ENCODE measurements around the gene FGD4. TPM values are rescaled to one million over a fixed set of nuclear protein-coding genes. Genes with fewer than 3 reads are reported as not detected.

The FGD4 gene
- total RNA-seq, 4 donors from 2014 or later, result 32.5 to 51.4 (median 38.8) TPM

DNA sequence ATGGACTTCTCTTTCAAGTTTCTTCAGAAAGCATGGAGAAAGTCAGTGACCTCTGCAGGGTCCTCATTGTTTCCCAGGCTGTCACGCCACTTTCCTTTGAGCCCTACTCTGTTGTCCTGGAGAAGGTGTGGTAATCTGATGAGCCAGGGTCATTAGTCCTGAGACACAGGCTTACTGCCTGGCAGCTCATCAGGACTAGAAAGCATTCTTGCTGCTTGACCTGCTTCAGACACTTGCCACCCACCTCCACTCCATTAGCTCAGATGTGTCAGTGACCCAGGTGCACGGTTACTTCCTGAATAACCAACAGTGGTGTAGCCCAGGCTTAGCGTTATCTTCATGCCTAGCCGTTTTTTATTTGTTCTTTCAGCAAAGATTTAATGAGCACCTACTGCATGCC, 93.9 kb downstream of the FGD4 start:
- no peak overlapping the region for H3K4me3 ChIP-seq (replicated peaks in 1 of 3)
- H3K36me3 ChIP-seq, result no peaks in the 10 kb centered on the region
- no peak overlapping the region for H3K27ac ChIP-seq
- intact Hi-C loops (cut with DNase I), result no loop called here
- TF ChIP-seq POLR2A (IDR thresholded peaks at IDR 0.05), result no peak
- TF ChIP-seq, protein P1, sequence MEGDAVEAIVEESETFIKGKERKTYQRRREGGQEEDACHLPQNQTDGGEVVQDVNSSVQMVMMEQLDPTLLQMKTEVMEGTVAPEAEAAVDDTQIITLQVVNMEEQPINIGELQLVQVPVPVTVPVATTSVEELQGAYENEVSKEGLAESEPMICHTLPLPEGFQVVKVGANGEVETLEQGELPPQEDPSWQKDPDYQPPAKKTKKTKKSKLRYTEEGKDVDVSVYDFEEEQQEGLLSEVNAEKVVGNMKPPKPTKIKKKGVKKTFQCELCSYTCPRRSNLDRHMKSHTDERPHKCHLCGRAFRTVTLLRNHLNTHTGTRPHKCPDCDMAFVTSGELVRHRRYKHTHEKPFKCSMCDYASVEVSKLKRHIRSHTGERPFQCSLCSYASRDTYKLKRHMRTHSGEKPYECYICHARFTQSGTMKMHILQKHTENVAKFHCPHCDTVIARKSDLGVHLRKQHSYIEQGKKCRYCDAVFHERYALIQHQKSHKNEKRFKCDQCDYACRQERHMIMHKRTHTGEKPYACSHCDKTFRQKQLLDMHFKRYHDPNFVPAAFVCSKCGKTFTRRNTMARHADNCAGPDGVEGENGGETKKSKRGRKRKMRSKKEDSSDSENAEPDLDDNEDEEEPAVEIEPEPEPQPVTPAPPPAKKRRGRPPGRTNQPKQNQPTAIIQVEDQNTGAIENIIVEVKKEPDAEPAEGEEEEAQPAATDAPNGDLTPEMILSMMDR (IDR thresholded peaks at IDR 0.05), result no peak
- WGBS, 2 donors, result 64 to 71% methylated on average over 4 of the region's 4 CpGs
- H3K27me3 ChIP-seq, result no peaks in the 10 kb centered on the region
- peaks cover 10 to 20% of the 10 kb centered on the region in 2 donors for H3K4me1 ChIP-seq
- peak in 1 of 2 donors; percentile 6 for DNase-seq
- H3K9me3 ChIP-seq, result no peaks in the 10 kb centered on the region

DNA sequence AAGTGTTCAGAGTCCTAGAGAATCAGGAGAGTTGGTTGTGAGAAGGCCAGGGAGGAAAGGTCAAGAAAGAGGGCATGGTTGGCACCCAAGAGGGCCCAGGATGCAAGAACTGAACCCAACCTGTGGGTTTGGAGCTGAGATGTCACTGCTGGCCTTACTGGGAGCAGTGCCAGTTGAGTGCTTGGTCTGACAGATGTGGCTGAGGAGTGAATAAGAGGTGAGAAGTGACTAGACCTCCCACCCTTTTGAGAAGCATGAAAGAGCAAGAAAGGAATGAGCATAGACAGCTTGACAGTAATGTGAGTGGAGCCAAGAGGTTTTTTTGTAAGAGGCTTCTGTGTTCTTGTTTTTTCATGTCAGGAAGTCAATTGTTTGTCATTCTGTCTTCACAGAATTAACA, 95.3 kb downstream of the FGD4 start:
- Histone ChIP-seq H3K36me3 (no peaks in the 10 kb centered on the region), H3K27ac (no peak overlapping the region), H3K27me3 (no peaks in the 10 kb centered on the region), H3K9me3 (no peaks in the 10 kb centered on the region), H3K4me3 (replicated peaks in 1 of 3) (no peak overlapping the region), H3K4me1 (peaks cover 10 to 22% of the 10 kb centered on the region in 2 donors)
- intact Hi-C loops (cut with DNase I), result no loop called here
- TF ChIP-seq POLR2A (IDR thresholded peaks at IDR 0.05), result no peak
- TF ChIP-seq, protein P1 (IDR thresholded peaks at IDR 0.05), result no peak
- no peak for DNase-seq

DNA sequence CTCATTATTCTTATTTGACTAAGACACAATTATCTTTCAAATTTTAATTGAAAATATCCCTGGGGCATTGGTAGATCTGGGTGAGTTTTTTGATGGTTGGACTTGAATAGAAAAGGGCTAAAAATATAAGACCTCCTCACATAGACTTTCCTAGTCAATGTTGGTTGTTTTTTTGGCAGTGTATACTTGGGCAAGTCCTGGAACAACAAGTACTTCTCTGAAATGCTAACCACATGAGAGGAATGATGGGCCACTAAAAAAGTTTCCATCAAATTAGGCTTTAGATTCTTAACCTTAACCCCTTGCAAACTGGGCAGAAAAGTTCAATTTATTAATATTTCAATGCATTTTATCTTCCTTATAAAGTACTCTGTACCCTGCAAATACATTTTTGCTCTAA, 97.6 kb downstream of the FGD4 start:
- Histone ChIP-seq H3K4me3 (replicated peaks in 1 of 3) (no peak overlapping the region), H3K27me3 (no peaks in the 10 kb centered on the region), H3K36me3 (no peaks in the 10 kb centered on the region), H3K4me1 (peaks cover 17 to 31% of the 10 kb centered on the region in 2 donors), H3K27ac (peak overlapping the region in 1 of 3 donors; percentile 11), H3K9me3 (no peaks in the 10 kb centered on the region)
- intact Hi-C loops (cut with DNase I), result no loop called here
- DNase-seq, result no peak
- TF ChIP-seq, protein P1 (IDR thresholded peaks at IDR 0.05), result no peak
- TF ChIP-seq POLR2A (IDR thresholded peaks at IDR 0.05), result no peak

DNA sequence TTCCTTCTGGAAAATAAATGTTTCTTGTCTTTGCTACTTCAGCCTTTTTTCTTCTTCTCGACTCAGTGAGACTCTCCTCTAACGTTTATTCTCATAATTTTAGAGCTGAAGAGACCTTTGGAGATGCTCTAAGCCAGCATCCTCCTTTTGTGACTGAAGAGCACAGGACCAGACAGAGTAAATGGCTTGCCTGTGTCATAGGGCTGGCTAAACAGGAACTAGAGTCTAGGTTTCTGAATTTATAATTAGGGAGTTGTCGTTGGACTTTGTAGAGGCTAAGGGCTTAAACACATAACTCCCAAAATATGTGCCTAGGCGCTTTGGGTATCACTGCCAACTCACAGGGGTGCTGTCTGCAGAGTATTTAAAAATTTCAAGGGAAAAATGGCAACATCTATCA, 98.5 kb downstream of the FGD4 start:
- DNase-seq, result no peak
- peaks cover 26 to 40% of the 10 kb centered on the region in 2 donors for H3K4me1 ChIP-seq

DNA sequence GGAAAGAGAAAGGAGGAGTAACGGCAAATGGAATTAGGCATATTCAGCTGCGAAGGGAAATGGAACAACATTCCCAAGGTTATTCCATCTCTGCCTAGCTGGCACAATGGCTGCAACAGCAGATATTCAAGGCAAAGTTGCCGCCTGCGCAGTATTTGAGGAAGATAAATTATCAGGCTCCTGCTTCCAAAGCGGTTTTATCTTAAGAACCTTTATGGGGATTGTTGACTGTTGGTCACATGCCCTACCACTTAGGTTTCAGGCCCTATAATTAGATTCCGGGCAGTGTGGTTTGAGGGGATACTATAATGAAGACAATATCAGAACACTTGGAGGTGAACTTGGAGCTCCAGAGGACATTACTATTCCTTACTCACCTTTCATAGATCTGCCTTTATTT, 99.7 kb downstream of the FGD4 start:
- intact Hi-C loops (cut with DNase I), result no loop called here
- DNase-seq, result no peak
- H3K4me1 ChIP-seq, result peaks cover 33 to 47% of the 10 kb centered on the region in 2 donors

More for the DNA sequence above, 98.5 kb downstream of the FGD4 start:
- Histone ChIP-seq H3K9me3 (no peaks in the 10 kb centered on the region), H3K27me3 (no peaks in the 10 kb centered on the region), H3K27ac (no peak overlapping the region), H3K4me3 (replicated peaks in 1 of 3) (no peak overlapping the region), H3K36me3 (no peaks in the 10 kb centered on the region)
- intact Hi-C loops (cut with DNase I), result no loop called here
- no peak for TF ChIP-seq POLR2A (IDR thresholded peaks at IDR 0.05)
- TF ChIP-seq, protein P1 (IDR thresholded peaks at IDR 0.05), result no peak
- WGBS, 2 donors, result 63 to 76% methylated on average over 4 of the region's 4 CpGs

More for the DNA sequence above, 99.7 kb downstream of the FGD4 start:
- Histone ChIP-seq H3K27ac (no peak overlapping the region), H3K27me3 (no peaks in the 10 kb centered on the region), H3K36me3 (no peaks in the 10 kb centered on the region), H3K4me3 (replicated peaks in 1 of 3) (no peak overlapping the region), H3K9me3 (no peaks in the 10 kb centered on the region)
- 93 to 99% methylated on average over 6 of the region's 6 CpGs for WGBS, 2 donors
- no peak for TF ChIP-seq POLR2A (IDR thresholded peaks at IDR 0.05)
- TF ChIP-seq, protein P1 (IDR thresholded peaks at IDR 0.05), result no peak
